Sigmoid colon (tissue), 7 donors: ENCODE data around the gene VHLL. TPM values are rescaled to one million over a fixed set of nuclear protein-coding genes. Genes with fewer than 3 reads are reported as not detected.

Source experiments
- DNase-seq: peaks from one replicate; pipeline ENCODE4 v3.0.0-alpha.2; 2019
- H3K27ac ChIP-seq, 4 donors: fragments of 200-600 bp; sonication (generic); one replicate each; pipeline ENCODE4 v1.5.1; 2016 to 2019; ENCODE audit warnings: mild to moderate bottlenecking in 1 of 4
- H3K27me3 ChIP-seq, 3 donors: fragments of 200-600 bp; sonication (generic); one replicate each; pipeline ENCODE4 v1.5.1; 2019; ENCODE audit warnings: mild to moderate bottlenecking in 1 of 3
- H3K36me3 ChIP-seq, 4 donors: fragments of 200-600 bp; sonication (generic); one replicate each; pipeline ENCODE4 v1.5.1; 2016 to 2019
- H3K4me1 ChIP-seq, 4 donors: fragments of 200-600 bp; sonication (generic); one replicate each; pipeline ENCODE4 v1.5.1; 2017 to 2019
- H3K4me3 ChIP-seq, 4 donors: fragments of 200-600 bp; sonication (generic); one replicate each; pipeline ENCODE4 v1.5.1; 2017 to 2019; ENCODE audit warnings: mild to moderate bottlenecking in 2 of 4, moderate library complexity in 1 of 4
- H3K9me3 ChIP-seq, 4 donors: fragments of 200-600 bp in 3 of 4; sonication (generic) in 3 of 4; one replicate each; pipeline versions ENCODE4 v1.5.1 to v1.6.1; 2013 to 2019
- CTCF ChIP-seq, 4 experiments: fragments of 450-650 bp in 3 of 4; fragments of 200-600 bp in 1 of 4; IDR thresholded peaks; one replicate each; pipeline ENCODE4 v1.5.1; 2016 to 2019; ENCODE audit warnings: antibody characterized with exemption in 4 of 4, mild to moderate bottlenecking in 3 of 4, moderate library complexity in 2 of 4
- EP300 ChIP-seq, 4 donors: sonication (generic); formaldehyde crosslinking; IDR thresholded peaks; one replicate each; pipeline ENCODE4 v1.6.1; 2017; ENCODE audit warnings: antibody characterized with exemption in 4 of 4
- POLR2A ChIP-seq, 2 donors: fragments of 450-650 bp; IDR thresholded peaks; one replicate each; pipeline ENCODE4 v1.6.1; 2016; ENCODE audit warnings: antibody characterized with exemption in 2 of 2, mild to moderate bottlenecking in 2 of 2, moderate library complexity in 2 of 2
- POLR2AphosphoS5 ChIP-seq, 4 donors: sonication (generic); formaldehyde crosslinking; IDR thresholded peaks; one replicate each; pipeline ENCODE4 v1.6.1; 2017; ENCODE audit warnings: antibody characterized with exemption in 4 of 4
- WGBS, 2 donors: extraction: QIAGEN DNeasy Blood & Tissue Kit; methylation state at CpG; one replicate each; pipeline ENCODE4 v1.1.7; 2013; 5-methylcytosine and 5-hydroxymethylcytosine counted together
- intact Hi-C: fragments of 100-400 bp; cut with DNase I; formaldehyde crosslinking; loops from one replicate; pipeline ENCODE4 v1.15.1; 2023
- polyA plus RNA-seq, 3 donors: library from polyadenylated mRNA; stranded (reverse); fragments of 200-250 nt; gene quantifications; one replicate each; pipeline ENCODE4 v1.2.3, GENCODE V29; 2013
- total RNA-seq, 4 donors: library from RNA; depleted of rRNA; stranded (reverse); fragments of >200 nt; gene quantifications; one replicate each; pipeline ENCODE4 v1.1.0, GENCODE V29; 2016
- donor health status: healthy with polysubstance abuse.
- donor health status: Bipolar disorder and iron deficiency.
- donor health status: healthy.

The VHLL gene
- total and polyA plus RNA-seq, 7 donors: not detected

- peaks cover 0 to 2% (median under 1%) of the 10 kb centered on the region in 4 donors for H3K4me1 ChIP-seq
- H3K36me3 ChIP-seq: no peaks in the 10 kb centered on the region
- no peaks in the 10 kb centered on the region for H3K27me3 ChIP-seq
- no peak for DNase-seq
- H3K27ac ChIP-seq: no peak overlapping the region
- TF ChIP-seq POLR2A (IDR thresholded peaks at IDR 0.05) (no peak), CTCF (IDR thresholded peaks at IDR 0.05) (no peak), POLR2AphosphoS5 (IDR thresholded peaks at IDR 0.05) (no peak), EP300 (IDR thresholded peaks at IDR 0.05) (no peak)
- intact Hi-C loops: no loop called here
- H3K9me3 ChIP-seq: no peaks in the 10 kb centered on the region
- 91 to 95% methylated on average over 1 of the region's 1 CpG for WGBS, 2 donors
- no peak overlapping the region for H3K4me3 ChIP-seq
Observed at GRCh38 chr1:156342166-156342955, 43.3 kb upstream of the VHLL start.

GRCh38 chr1:156338180-156338976 lies 39.3 kb upstream of the VHLL start, which contains the start of the genes CCT3 and TSACC:
Gene CCT3 (minus strand): TSS chr1:156338292. CDS start chr1:156338184, 108 bp downstream.
Gene TSACC (plus strand): TSS chr1:156338526. CDS start chr1:156339758, 1,232 bp downstream.
- Histone ChIP-seq H3K27ac (peak within 1 kb of the TSS; percentile 80 to 88 (median 86)), H3K4me1 (peaks cover 0 to 27% (median 17%) of the 10 kb centered on the region in 4 donors), H3K4me3 (peak within 1 kb of the TSS; percentile 70 to 86 (median 74)), H3K36me3 (peaks cover 0 to 22% (median 15%) of the 10 kb centered on the region in 4 donors), H3K9me3 (no peaks in the 10 kb centered on the region), H3K27me3 (no peaks in the 10 kb centered on the region)
- WGBS, 2 donors: 0% methylated on average over 47 of the region's 47 CpGs
- intact Hi-C loops: no loop called here
- TF ChIP-seq POLR2AphosphoS5 (IDR thresholded peaks at IDR 0.05) (peak; percentile 69 to 86 (median 80)), POLR2A (IDR thresholded peaks at IDR 0.05) (peak; percentile 53 to 65), CTCF (IDR thresholded peaks at IDR 0.05) (no peak), EP300 (IDR thresholded peaks at IDR 0.05) (no peak)
- peak; percentile 99 for DNase-seq

- Histone ChIP-seq H3K27me3 (no peaks in the 10 kb centered on the region), H3K4me1 (peaks cover 0 to 27% (median 17%) of the 10 kb centered on the region in 4 donors), H3K27ac (peak overlapping the region; percentile 80 to 88 (median 86)), H3K36me3 (peaks cover 0 to 28% (median 17%) of the 10 kb centered on the region in 4 donors), H3K4me3 (peak overlapping the region; percentile 70 to 86 (median 74)), H3K9me3 (no peaks in the 10 kb centered on the region)
- intact Hi-C loops: no loop called here
- TF ChIP-seq EP300 (IDR thresholded peaks at IDR 0.05) (no peak), POLR2A (IDR thresholded peaks at IDR 0.05) (no peak), POLR2AphosphoS5 (IDR thresholded peaks at IDR 0.05) (no peak), CTCF (IDR thresholded peaks at IDR 0.05) (no peak)
- DNase-seq: no peak
- WGBS, 2 donors: 0% methylated on average over 14 of the region's 14 CpGs
Observed at GRCh38 chr1:156337888-156338179, 38.7 kb upstream of the VHLL start.

GRCh38 chr1:156337052-156337887 lies 38.2 kb upstream of the VHLL start:
- no peak for DNase-seq
- Histone ChIP-seq H3K27ac (peak overlapping the region; percentile 80 to 88 (median 86)), H3K9me3 (no peaks in the 10 kb centered on the region), H3K27me3 (no peaks in the 10 kb centered on the region), H3K36me3 (peaks cover 0 to 33% (median 23%) of the 10 kb centered on the region in 4 donors), H3K4me3 (peak overlapping the region; percentile 70 to 86 (median 74)), H3K4me1 (peaks cover 0 to 27% (median 17%) of the 10 kb centered on the region in 4 donors)
- TF ChIP-seq POLR2AphosphoS5 (IDR thresholded peaks at IDR 0.05) (no peak), CTCF (IDR thresholded peaks at IDR 0.05) (no peak), POLR2A (IDR thresholded peaks at IDR 0.05) (no peak), EP300 (IDR thresholded peaks at IDR 0.05) (no peak)
- intact Hi-C loops: no loop called here
- WGBS, 2 donors: 35 to 37% methylated on average over 34 of the region's 34 CpGs
